Measurements from ENCODE around the gene RAB11A.

RAB11A gene

DNA sequence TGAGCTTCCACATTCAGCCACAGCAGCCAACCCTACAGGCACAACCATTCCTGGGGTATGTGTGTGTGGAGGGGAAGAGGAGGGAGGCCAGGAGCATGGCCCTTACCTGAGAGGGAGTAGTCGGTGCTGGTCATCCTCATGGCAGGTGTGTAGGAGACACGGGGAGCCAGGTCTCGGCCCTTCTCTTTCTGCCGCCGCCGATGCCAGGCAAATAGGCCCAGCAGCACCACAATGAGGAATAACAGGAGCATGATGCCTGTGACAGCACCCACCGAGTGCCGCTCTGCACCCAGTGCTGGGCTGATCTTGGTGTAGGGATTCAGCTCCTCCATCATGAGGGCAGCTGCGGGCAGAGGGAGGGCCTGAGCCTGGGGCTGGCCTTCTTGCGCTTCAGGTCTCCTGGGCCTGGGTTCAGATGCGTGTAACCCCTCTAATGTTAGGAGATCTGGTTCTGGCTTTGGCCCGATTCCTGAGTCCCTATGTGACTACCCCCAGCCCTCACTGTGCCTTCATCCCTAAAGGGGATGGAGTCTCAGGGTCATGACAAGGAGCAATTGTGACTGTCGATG lies 44.4 kb downstream of the RAB11A start:
- no peak overlapping the region for H3K4me3 ChIP-seq (ENCODE audit: low read length)
- H3K79me2 ChIP-seq (ENCODE audit: control insufficient read depth, low read length), result no peaks in the 10 kb centered on the region
- no peaks in the 10 kb centered on the region for H3K27me3 ChIP-seq (ENCODE audit: control insufficient read depth, low read length)
- H4K20me1 ChIP-seq (ENCODE audit: control insufficient read depth, insufficient read depth, low read depth, low read length), result no peaks in the 10 kb centered on the region
- no peak for TF ChIP-seq EZH2phosphoT487 (IDR thresholded peaks at IDR 0.05; ENCODE audit: borderline replicate concordance, low read length)
- TF ChIP-seq, protein P1, sequence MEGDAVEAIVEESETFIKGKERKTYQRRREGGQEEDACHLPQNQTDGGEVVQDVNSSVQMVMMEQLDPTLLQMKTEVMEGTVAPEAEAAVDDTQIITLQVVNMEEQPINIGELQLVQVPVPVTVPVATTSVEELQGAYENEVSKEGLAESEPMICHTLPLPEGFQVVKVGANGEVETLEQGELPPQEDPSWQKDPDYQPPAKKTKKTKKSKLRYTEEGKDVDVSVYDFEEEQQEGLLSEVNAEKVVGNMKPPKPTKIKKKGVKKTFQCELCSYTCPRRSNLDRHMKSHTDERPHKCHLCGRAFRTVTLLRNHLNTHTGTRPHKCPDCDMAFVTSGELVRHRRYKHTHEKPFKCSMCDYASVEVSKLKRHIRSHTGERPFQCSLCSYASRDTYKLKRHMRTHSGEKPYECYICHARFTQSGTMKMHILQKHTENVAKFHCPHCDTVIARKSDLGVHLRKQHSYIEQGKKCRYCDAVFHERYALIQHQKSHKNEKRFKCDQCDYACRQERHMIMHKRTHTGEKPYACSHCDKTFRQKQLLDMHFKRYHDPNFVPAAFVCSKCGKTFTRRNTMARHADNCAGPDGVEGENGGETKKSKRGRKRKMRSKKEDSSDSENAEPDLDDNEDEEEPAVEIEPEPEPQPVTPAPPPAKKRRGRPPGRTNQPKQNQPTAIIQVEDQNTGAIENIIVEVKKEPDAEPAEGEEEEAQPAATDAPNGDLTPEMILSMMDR (IDR thresholded peaks at IDR 0.05; ENCODE audit: low read depth, low read length, poor library complexity, severe bottlenecking), result no peak
- no peaks in the 10 kb centered on the region for H3F3A ChIP-seq (ENCODE audit: control insufficient read depth, insufficient read depth)
- no peak overlapping the region for H3K27ac ChIP-seq (ENCODE audit: low read depth, low read length)
- peaks cover 55% of the 10 kb centered on the region for H3K36me3 ChIP-seq (ENCODE audit: control insufficient read depth, low read length)
- H3K4me2 ChIP-seq (ENCODE audit: low read length), result no peak overlapping the region
- H3K4me1 ChIP-seq (ENCODE audit: control insufficient read depth, low read length), result peaks cover 12% of the 10 kb centered on the region
- no peaks in the 10 kb centered on the region for H3K9me2 ChIP-seq (replicated peaks; ENCODE audit: control insufficient read depth, low read length)
- no peaks in the 10 kb centered on the region for H3K9me3 ChIP-seq (ENCODE audit: control insufficient read depth, insufficient read depth, low read length)

DNA sequence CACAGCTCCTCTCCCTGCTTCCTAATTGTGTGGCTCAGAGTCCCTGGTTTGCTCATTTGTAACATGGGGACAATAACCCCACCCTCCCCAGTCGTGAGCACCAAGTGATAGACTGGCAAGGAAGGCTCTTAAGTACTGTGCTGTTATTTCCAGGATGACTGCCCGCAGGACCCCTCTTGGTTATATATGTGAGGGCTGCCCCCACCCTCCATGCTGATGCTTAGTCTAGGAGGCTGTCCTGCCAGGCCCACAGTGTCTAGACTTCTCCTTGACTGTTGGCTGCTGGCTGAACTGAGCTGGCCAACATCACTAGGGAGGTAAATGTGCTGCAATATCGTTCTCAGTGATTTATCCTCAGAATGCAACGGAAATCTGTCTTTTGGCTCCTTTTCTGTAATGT lies 45.1 kb downstream of the RAB11A start:
- H3K9me2 ChIP-seq (replicated peaks; ENCODE audit: control insufficient read depth, low read length), result no peaks in the 10 kb centered on the region
- H3K4me2 ChIP-seq (ENCODE audit: low read length), result no peak overlapping the region
- no peaks in the 10 kb centered on the region for H4K20me1 ChIP-seq (ENCODE audit: control insufficient read depth, insufficient read depth, low read depth, low read length)
- no peak overlapping the region for H3K4me3 ChIP-seq (ENCODE audit: low read length)
- H3K4me1 ChIP-seq (ENCODE audit: control insufficient read depth, low read length), result peaks cover 12% of the 10 kb centered on the region
- no peaks in the 10 kb centered on the region for H3K9me3 ChIP-seq (ENCODE audit: control insufficient read depth, insufficient read depth, low read length)
- H3K79me2 ChIP-seq (ENCODE audit: control insufficient read depth, low read length), result no peaks in the 10 kb centered on the region
- H3F3A ChIP-seq (ENCODE audit: control insufficient read depth, insufficient read depth), result no peaks in the 10 kb centered on the region
- peaks cover 58% of the 10 kb centered on the region for H3K36me3 ChIP-seq (ENCODE audit: control insufficient read depth, low read length)
- H3K27me3 ChIP-seq (ENCODE audit: control insufficient read depth, low read length), result no peaks in the 10 kb centered on the region
- no peak overlapping the region for H3K27ac ChIP-seq (ENCODE audit: low read depth, low read length)
- TF ChIP-seq EZH2phosphoT487 (IDR thresholded peaks at IDR 0.05; ENCODE audit: borderline replicate concordance, low read length), result no peak
- TF ChIP-seq, protein P1 (IDR thresholded peaks at IDR 0.05; ENCODE audit: low read depth, low read length, poor library complexity, severe bottlenecking), result no peak

DNA sequence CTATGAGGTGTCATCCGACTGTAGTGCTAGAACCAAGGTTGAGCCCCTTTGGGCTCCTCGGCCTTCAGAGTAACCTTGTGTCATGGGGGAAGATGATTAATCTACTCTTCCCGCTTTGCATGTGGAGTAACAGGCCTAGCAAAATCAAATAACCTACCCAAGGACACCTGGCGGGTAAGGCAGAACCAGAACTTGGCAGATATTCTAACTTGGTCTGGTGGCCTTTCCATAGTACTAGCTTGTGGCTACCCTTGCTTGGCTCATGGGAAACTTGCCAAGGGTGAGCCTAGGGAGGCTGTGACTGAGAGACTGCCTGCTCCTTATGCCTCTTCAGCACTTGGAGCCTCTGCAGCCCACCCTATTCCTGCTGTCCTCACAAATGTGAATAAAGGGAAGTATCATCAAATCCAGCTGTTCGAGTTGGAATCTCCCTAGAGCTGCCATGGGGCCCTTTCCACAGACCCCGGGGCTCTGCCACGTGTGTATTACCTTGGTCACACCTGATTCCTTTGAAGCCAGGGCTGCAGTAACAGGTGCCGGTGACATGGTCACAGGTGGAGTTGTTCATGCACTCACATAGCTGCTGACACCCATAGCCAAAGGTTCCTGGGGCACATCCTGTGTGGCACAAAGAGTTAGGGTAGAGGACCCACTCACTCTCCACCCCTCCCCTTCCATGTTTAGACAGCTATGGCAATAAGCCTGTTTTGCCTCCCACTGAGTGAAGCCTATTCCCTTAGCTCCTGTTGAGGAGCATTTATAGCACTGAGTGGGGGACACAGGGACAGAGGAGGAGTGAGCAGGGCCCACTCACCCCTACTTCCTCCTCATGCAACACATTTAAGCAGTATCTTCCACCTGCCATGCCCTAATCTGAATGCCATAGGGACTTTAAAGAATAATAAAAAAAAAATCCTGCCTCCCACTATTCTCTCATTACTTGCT lies 46.0 kb downstream of the RAB11A start:
- no peak overlapping the region for H3K27ac ChIP-seq (ENCODE audit: low read depth, low read length)
- H3K4me1 ChIP-seq (ENCODE audit: control insufficient read depth, low read length), result peaks cover 12% of the 10 kb centered on the region
- no peaks in the 10 kb centered on the region for H3K79me2 ChIP-seq (ENCODE audit: control insufficient read depth, low read length)
- H3K9me2 ChIP-seq (replicated peaks; ENCODE audit: control insufficient read depth, low read length), result no peaks in the 10 kb centered on the region
- H3K9me3 ChIP-seq (ENCODE audit: control insufficient read depth, insufficient read depth, low read length), result no peaks in the 10 kb centered on the region
- no peaks in the 10 kb centered on the region for H4K20me1 ChIP-seq (ENCODE audit: control insufficient read depth, insufficient read depth, low read depth, low read length)
- H3F3A ChIP-seq (ENCODE audit: control insufficient read depth, insufficient read depth), result no peaks in the 10 kb centered on the region
- no peaks in the 10 kb centered on the region for H3K27me3 ChIP-seq (ENCODE audit: control insufficient read depth, low read length)
- TF ChIP-seq EZH2phosphoT487 (IDR thresholded peaks at IDR 0.05; ENCODE audit: borderline replicate concordance, low read length), result no peak
- TF ChIP-seq, protein P1 (IDR thresholded peaks at IDR 0.05; ENCODE audit: low read depth, low read length, poor library complexity, severe bottlenecking), result no peak
- H3K36me3 ChIP-seq (ENCODE audit: control insufficient read depth, low read length), result peaks cover 58% of the 10 kb centered on the region
- no peak overlapping the region for H3K4me2 ChIP-seq (ENCODE audit: low read length)
- no peak overlapping the region for H3K4me3 ChIP-seq (ENCODE audit: low read length)

All from DOHH2 (cell line).